OCI-M2 (cell line): ENCODE results near the gene CYSRT1.
A peak's percentile ranks its signal among the peaks of the same experiment; 100 is the strongest.
"Not testable (repeated sequence)": the region's sequence is repeated elsewhere in the genome, so short reads cannot be mapped to it uniquely, and the experiment has no call there.

Experiments
- DNase-seq: peaks from one replicate; lab custom pipeline; 2025; ENCODE audit not compliant: unreplicated experiment; lab: John Stamatoyannopoulos, UW

The CYSRT1 gene

DNA sequence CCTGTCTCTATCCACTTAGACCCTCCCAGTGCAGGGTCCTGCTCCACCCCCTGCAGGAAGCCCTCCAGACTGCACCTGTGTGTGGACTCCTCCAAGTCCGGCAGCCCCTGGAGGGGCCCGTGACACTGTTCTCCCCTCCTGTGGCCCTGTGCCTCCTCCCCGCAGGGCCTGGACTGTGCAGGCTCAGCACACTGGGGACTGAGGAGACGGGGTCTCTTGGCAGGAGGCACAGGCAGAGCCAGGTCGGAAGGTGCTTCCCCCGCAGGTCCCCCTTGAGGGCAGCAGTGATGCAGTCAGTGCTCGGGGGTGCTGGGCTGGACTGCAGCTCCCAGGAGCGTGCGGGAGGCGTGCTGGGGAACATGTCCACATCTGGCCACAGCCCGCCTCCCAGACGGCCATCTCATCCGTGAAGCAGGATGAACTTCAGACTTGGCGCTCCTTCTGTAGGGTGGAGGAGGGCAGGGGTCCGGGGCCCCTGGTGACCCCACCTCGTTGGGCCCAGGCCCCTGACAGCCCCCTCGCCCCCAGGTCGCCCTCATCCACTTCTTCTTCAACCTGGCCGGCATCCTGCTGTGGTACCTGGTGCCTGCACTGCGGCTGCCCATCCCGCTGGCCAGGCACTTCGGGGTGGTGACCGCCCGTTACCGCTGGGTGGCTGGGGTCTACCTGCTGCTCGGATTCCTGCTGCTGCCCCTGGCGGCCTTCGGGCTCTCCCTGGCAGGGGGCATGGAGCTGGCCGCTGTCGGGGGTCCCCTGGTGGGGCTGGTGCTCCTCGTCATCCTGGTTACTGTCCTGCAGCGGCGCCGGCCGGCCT, 10.7 kb downstream of the CYSRT1 start:
- no peak for DNase-seq

- peak; percentile 31 for DNase-seq
Observed at GRCh38 chr9:137236238-137236935, 11.4 kb downstream of the CYSRT1 start.

DNA sequence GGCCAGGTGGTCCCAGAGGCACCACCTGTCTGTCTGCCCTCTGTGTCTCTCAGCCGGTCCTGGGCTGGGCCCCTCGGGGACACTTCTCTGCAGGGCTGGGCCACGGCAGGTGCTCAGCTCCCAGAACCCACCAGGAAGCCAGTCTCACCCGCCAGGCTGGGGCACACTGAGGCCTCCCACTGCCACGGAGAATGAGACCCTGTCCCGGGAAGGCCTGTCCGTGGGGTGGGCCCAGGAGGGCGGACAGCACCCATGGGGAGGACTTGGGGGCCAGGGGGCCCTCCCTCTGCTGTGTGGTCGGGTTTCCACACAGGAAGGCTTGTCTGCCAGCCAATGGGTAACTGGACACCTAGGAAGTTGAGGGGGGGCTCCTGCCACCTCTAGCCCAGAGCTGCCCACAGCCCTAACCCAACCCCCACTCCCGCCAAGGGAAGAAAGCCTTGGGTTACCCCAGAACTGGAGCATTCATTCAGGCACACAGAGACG, 12.0 kb downstream of the CYSRT1 start:
- no peak for DNase-seq

- DNase-seq, result no peak
Observed at GRCh38 chr9:137237759-137238726, 13.1 kb downstream of the CYSRT1 start.

- not testable (repeated sequence) for DNase-seq
Observed at GRCh38 chr9:137239541-137240200, 14.7 kb downstream of the CYSRT1 start.

DNA sequence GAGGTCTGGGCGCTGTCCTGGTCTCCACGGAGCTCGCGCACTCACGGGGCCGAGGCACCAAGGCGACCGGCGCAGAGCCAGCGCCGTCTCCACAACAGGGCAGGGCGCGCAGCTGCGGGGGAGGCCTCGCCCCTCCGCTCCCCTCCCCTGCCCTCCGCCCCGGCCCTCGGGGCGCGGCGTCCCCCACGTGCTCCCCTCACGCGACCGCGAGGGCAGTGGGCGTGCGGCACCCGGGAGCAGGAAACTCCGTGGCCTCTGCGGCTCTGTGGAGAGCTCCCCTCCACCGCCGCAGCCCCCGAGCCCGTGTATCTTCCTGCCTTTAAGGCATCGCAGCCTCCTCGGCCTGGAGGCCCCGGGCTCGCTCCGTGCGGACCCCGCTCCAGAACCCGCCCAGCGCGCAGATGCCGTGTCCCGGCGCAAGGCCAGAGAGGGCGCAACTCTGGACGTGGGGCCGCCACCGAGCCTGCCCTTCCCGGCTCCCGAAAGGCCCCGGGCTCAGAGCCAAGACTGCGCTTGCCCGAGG, 15.4 kb downstream of the CYSRT1 start:
- DNase-seq, result no peak

DNA sequence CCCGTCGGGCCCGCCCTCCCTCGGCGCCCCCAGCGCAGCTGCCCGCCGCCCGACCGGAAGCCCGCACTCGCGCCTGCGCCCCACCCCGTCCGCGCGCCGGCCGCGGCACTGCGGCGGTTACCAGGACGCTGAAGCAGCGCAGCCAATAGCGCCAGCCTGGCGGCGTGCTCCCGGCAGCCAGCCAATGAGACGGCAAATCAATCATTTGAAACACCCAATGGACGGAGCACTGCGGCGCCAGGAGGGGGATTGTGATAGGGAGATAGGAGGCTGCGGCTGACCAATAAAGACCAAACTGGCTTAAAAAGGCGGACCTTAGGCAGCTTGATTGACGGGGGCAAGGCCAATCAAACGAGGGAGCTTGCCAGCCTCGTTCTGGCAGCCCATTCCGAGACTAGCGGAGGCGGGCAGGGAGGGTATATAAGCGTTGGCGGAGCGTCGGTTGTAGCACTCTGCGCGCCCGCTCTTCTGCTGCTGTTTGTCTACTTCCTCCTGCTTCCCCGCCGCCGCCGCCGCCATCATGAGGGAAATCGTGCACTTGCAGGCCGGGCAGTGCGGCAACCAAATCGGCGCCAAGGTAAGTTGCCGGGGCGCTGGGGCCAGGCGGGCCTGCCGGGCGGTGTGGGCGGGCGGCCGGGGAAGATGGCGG, 16.0 kb downstream of the CYSRT1 start, which contains the start of gene TUBB4B:
TSS of gene TUBB4B (plus strand) at position 447 of the 649 bp plus-strand sequence. CDS start at position 521, 74 bp downstream.
- peak; percentile 80 for DNase-seq

- no peak for DNase-seq
Observed at GRCh38 chr9:137241490-137242268, 16.7 kb downstream of the CYSRT1 start.

DNA sequence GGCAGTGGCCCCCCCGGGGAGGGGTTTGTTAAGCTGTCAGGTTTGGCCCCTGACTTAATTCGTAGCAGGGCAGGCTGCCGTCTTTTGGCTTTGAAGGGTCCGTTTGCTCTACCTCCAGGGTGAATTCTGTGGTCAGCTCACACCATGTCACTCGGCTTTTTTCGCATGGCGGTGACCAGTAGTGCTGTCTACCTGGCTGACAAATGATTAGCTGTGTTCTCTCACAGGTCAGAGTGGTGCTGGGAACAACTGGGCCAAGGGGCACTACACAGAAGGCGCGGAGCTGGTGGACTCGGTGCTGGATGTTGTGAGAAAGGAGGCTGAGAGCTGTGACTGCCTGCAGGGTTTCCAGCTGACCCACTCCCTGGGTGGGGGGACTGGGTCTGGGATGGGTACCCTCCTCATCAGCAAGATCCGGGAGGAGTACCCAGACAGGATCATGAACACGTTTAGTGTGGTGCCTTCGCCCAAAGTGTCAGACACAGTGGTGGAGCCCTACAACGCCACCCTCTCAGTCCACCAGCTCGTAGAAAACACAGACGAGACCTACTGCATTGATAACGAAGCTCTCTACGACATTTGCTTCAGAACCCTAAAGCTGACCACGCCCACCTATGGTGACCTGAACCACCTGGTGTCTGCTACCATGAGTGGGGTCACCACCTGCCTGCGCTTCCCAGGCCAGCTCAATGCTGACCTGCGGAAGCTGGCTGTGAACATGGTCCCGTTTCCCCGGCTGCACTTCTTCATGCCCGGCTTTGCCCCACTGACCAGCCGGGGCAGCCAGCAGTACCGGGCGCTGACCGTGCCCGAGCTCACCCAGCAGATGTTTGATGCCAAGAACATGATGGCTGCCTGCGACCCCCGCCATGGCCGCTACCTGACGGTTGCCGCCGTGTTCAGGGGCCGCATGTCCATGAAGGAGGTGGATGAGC, 17.6 kb downstream of the CYSRT1 start:
- no peak for DNase-seq

DNA sequence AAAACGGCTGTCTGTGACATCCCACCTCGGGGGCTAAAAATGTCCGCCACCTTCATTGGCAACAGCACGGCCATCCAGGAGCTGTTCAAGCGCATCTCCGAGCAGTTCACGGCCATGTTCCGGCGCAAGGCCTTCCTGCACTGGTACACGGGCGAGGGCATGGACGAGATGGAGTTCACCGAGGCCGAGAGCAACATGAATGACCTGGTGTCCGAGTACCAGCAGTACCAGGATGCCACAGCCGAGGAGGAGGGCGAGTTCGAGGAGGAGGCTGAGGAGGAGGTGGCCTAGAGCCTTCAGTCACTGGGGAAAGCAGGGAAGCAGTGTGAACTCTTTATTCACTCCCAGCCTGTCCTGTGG, 18.3 kb downstream of the CYSRT1 start:
- DNase-seq, result not testable (repeated sequence)

DNA sequence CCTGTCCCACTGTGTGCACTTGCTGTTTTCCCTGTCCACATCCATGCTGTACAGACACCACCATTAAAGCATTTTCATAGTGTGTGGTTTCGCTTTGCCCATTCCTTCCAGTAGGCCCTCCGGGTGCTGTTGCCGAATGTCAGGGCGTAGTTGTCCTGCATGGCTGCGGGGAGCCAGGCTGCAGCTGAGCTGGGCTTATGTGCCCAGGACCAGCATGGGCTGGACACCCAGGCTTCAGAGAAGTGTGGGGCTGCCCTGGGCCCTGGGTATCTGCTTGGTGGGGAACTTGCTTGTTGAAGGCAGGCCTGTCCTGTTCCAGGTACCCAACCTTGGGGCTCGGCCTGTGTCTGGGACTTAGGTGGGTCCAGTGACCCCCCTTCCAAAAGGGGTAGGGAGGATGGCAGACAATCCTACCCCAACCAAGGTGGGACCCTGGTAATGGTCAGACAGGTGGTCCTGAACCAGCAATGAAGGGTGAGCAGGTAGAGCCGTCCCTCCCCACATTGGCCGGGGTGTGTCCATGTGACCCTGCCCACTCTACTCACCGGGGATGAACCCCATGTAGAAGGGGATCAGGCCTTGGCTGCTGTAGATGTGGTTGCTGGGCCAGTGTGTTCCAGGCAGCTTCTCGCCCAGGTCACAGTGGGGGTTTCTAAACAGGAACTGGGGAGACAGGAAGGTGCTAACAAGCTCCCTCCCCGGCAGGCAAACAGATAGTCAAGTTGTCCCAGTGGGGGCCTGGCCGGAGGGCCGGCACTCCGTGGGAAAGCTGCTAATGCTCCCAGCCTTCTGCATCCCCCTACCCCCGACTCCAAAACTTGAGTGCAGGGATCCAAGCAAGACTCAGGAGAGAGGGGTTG, 18.9 kb downstream of the CYSRT1 start:
- DNase-seq, result peak; percentile 2

- DNase-seq, result no peak
Observed at GRCh38 chr9:137244486-137245449, 19.8 kb downstream of the CYSRT1 start.

DNA sequence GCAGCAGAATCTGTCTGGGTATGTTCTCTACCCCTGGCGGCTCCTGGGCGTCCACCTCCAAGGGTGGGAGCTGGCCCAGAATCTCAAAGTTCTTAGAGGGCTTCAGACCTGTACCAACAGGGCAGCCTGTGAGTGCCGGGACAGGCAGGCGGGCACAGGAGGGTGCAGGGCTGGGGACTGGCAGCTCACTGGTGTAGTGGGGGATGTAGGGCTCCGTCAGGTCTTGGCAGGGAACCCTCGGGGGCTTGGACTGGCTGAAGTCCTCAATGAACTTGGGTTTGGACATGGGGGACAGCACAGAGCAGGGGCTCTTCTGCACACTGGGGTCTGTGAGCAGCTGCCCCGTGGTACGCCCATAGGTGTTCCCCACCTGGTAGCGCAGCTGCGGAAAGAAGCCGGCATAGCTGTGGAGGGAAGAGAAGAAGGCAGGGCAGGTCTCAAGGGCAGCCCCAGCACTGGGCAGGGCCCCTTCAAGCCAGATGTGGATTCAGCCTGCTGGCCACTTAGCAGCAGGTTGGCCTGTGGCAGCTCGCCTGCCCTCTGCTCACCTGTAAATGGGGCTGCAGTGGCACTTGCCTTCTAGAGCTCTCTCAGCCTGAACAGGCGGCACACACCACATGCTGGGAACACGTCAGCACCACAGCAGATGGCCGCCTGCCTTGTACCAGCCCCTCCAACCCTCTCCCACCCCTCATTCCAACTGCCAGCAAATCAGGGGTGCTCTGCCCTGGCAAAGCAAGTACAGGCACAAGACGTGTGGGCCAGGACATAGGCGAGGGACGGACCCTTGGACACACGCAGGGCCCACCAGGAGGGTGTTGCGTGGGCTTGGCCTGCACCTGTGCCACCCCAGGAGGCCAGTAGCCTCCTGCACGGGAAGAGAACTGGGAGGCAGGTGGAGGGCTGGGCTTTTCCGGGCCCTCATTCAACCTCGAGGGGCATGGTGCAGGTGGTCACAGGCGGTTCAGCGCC, 20.8 kb downstream of the CYSRT1 start:
- no peak for DNase-seq

DNA sequence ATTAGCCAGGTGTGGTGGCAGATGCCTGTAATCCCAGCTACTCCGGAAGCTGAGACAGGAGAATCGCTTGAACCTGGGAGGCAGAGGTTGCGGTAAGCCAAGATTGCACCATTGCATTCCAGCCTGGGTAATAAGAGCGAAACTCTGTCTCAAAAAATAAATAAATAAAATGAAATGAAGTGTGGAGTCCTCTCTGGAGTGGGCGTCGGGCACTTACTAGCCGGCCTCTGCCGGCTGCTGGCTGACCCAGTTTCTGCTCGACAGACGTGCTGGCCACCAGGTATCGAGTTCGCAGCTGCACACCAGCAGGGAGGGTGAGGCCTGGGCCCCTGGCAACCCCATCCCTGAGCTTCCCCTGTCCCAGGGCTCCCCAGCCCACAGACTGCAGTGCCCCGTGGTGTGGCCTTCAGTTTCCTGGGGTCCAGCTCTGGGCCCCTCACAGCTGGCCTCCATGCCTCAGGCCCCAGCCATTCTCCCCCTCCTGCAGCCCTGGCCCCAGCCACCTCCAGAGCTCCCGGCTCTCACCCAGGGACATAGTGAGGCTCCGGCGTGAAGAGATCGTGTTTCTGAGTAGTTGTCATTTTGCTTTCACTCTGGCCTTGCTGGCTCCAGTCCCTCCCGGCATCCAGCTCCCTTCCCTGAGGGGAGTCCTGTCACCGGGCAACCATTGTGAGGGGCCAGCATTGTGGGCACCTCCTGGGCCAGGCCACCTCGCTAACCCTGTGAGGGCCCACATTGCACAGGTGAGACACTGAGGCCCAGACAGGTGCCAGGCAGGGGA, 22.4 kb downstream of the CYSRT1 start:
- no peak for DNase-seq
